ENCODE results near the gene SORD.
"Not testable (repeated sequence)": the region's sequence is repeated elsewhere in the genome, so short reads cannot be mapped to it uniquely, and the experiment has no call there.

SORD gene

DNA sequence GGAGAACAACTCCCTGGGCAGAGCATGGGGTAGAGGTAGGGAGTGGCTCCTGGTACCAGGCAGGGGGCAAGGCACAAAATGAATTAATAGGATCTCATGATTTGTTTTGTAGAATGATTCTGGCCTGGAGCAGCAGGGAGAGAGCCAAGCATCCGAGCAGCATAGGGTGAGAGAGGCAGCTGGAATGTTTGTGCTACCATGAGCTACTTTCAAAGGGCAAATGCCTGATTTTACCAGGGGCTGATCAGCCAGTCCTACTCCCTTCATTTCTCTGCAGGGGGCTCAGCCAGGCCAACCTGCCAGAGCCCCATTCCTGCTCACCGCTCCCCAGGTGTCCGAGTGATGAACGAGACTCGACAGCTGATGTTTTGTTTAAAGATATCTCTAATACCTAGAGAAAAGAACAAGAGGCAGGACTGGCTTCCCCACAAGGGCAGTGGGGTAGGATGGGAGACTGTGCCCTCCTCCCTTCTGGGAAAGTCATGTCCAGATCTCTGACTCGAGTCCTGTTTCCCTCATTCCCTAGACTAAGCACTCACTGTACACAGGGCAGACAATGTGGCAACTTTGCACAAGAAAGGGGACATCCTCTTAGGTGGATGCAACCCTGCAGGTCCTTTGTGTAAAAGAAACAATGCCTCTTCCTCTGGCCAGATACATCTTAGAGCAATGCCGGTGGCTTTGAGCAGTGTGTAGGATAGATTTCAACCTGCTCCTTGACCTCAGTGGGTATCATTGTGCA, 78.1 kb downstream of the SORD start:
- Histone ChIP-seq H3K27me3 (ENCODE audit: insufficient read depth, low read length) (peaks cover 46% of the 10 kb centered on the region), H3K4me1 (ENCODE audit: control insufficient read depth, insufficient read depth, low read length, unreplicated experiment) (no peaks in the 10 kb centered on the region), H3K4me3 (ENCODE audit: low read depth, low read length) (no peak overlapping the region), H3K36me3 (ENCODE audit: insufficient read depth, low read length) (no peaks in the 10 kb centered on the region), H2AFZ (ENCODE audit: low read length, unreplicated experiment) (no peak overlapping the region), H3K79me2 (ENCODE audit: control insufficient read depth, insufficient read depth, low read length, unreplicated experiment) (no peaks in the 10 kb centered on the region), H3K27ac (ENCODE audit: low read depth, low read length) (no peak overlapping the region)

DNA sequence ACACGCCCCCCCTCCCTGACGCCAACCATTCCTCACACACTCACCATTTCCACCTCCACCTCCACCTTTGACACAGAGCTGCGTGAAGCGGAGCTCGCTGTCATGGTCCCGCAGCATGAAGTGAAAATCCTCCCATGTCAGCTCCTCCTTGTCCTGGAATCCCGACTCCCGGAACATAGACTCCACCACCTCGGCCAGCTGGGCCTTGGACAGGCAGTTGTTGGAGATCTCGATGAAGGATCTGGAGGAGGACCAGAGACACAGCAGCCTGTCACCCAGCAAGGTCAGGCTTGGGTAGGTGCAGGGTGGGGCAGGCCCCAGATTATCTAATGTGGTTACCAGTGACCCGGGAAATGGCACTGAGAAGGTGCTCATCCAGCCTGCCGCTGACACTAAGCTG, 78.8 kb downstream of the SORD start:
- Histone ChIP-seq H3K36me3 (ENCODE audit: insufficient read depth, low read length) (no peaks in the 10 kb centered on the region), H3K4me3 (ENCODE audit: low read depth, low read length) (no peak overlapping the region), H3K79me2 (ENCODE audit: control insufficient read depth, insufficient read depth, low read length, unreplicated experiment) (no peaks in the 10 kb centered on the region), H3K4me1 (ENCODE audit: control insufficient read depth, insufficient read depth, low read length, unreplicated experiment) (no peaks in the 10 kb centered on the region), H3K27ac (ENCODE audit: low read depth, low read length) (no peak overlapping the region), H3K27me3 (ENCODE audit: insufficient read depth, low read length) (peaks cover 51% of the 10 kb centered on the region), H2AFZ (ENCODE audit: low read length, unreplicated experiment) (no peak overlapping the region)

DNA sequence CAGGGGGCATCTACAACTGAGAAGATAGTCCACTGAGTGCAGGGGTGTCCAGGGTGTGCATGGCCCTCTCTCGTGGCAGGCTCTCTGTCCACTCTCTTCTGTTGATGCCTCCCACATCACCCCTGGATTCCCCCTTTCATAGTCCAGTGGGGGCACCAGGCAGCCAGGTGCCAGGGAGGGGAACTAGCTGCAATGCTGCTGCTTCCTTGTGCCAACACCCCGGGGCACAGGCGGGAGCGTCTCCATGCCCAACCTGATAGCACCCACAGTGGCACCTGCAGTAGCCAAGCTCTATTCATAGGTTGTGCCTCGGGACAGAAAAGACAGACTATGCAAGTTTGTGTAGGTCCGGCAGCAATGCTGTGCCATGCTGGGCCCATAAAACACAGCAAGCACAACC, 79.2 kb downstream of the SORD start:
- Histone ChIP-seq H3K79me2 (ENCODE audit: control insufficient read depth, insufficient read depth, low read length, unreplicated experiment) (no peaks in the 10 kb centered on the region), H3K27ac (ENCODE audit: low read depth, low read length) (no peak overlapping the region), H2AFZ (ENCODE audit: low read length, unreplicated experiment) (no peak overlapping the region), H3K4me1 (ENCODE audit: control insufficient read depth, insufficient read depth, low read length, unreplicated experiment) (no peaks in the 10 kb centered on the region), H3K36me3 (ENCODE audit: insufficient read depth, low read length) (no peaks in the 10 kb centered on the region), H3K4me3 (ENCODE audit: low read depth, low read length) (no peak overlapping the region), H3K27me3 (ENCODE audit: insufficient read depth, low read length) (peaks cover 54% of the 10 kb centered on the region)

DNA sequence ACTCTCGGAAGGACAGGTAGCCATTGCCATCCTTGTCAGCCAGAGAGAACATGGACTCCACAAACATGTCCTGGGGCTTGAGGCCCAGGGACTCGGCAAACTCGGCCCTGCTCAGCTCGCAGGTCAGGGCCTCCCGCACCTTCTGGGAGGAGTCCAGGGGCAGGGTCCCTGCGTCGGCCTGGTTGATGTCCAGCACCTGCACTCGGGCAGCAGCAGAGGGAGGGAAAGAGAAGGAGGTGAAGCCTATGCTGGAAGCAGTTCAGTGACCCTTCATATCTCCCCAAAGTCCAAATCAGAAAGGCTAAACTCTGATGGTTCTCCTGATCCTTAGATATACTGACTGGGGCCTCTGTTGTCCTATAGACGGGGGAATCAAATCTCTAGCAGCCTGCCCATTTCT, 81.2 kb downstream of the SORD start:
- not testable (repeated sequence) for H3K4me1 ChIP-seq (ENCODE audit: control insufficient read depth, insufficient read depth, low read length, unreplicated experiment); H3K36me3 ChIP-seq (ENCODE audit: insufficient read depth, low read length); H3K27ac ChIP-seq (ENCODE audit: low read depth, low read length); H3K4me3 ChIP-seq (ENCODE audit: low read depth, low read length); H3K79me2 ChIP-seq (ENCODE audit: control insufficient read depth, insufficient read depth, low read length, unreplicated experiment); H2AFZ ChIP-seq (ENCODE audit: low read length, unreplicated experiment)
- peaks cover 59% of the 10 kb centered on the region for H3K27me3 ChIP-seq (ENCODE audit: insufficient read depth, low read length)

DNA sequence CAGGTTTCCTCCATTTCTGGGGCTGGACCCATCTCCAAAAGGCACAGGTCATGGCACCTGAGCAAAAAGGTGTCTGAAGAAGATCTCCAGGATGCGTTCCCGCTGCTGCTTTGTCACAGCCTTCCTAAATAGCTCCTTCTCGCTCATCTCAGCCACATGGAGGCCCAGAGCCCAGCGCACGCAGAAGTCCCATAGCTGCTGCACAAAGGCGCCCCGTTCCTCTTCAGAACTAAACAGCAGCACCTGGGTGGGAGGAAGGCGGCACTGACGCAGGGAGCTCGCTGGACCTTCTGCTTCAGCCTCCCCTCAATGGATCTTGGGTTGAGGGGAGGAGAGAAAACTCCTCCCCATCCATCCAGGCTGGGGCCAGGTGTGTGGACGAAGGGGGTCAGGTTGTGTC, 82.6 kb downstream of the SORD start:
- H3K27me3 ChIP-seq (ENCODE audit: insufficient read depth, low read length), result peaks cover 69% of the 10 kb centered on the region

DNA sequence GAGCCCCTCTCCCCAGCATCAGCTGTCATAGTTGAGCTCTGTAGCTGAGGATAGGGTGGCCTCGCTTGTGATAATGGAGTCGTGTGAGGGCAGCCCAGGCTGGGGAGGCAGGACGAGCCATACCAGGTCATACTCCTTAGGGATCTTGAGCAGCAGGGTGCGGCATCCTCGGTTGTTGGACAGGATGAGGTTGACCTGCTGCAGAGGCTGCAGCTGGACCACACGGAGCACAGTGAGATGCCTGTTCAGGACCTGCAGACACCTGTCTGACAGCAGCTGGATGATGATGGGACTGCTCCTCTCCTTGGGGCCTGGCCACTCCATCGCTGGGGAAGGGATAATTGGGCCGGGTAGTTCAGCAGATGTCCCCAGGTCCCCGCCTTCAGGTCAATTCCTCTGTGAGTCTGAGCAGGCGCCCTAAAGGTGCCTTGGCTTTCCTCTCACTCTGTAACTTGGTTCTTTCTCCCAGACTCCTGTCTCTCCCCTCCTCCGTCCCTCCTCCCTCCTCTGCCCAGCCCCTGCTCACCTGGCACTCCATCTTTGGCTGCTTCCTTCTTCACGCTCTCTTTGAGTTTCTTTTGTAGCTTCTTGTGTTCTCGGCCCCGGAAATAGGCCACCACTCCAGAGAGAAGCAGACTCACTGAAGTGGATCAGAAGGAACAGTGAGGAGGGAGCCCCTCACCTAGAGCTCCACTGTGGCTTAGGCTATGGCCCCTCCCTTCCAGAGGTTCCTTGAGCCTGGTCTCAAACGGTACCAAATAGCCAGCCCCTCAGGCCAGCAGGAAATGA, 83.2 kb downstream of the SORD start:
- Histone ChIP-seq H3K4me3 (ENCODE audit: low read depth, low read length) (no peak overlapping the region), H3K27me3 (ENCODE audit: insufficient read depth, low read length) (peaks cover 69% of the 10 kb centered on the region), H3K36me3 (ENCODE audit: insufficient read depth, low read length) (no peaks in the 10 kb centered on the region), H2AFZ (ENCODE audit: low read length, unreplicated experiment) (no peak overlapping the region), H3K4me1 (ENCODE audit: control insufficient read depth, insufficient read depth, low read length, unreplicated experiment) (no peaks in the 10 kb centered on the region), H3K79me2 (ENCODE audit: control insufficient read depth, insufficient read depth, low read length, unreplicated experiment) (no peaks in the 10 kb centered on the region), H3K27ac (ENCODE audit: low read depth, low read length) (no peak overlapping the region)

More for the DNA sequence above, 82.6 kb downstream of the SORD start:
- Histone ChIP-seq H2AFZ (ENCODE audit: low read length, unreplicated experiment) (no peak overlapping the region), H3K4me3 (ENCODE audit: low read depth, low read length) (no peak overlapping the region), H3K79me2 (ENCODE audit: control insufficient read depth, insufficient read depth, low read length, unreplicated experiment) (no peaks in the 10 kb centered on the region), H3K4me1 (ENCODE audit: control insufficient read depth, insufficient read depth, low read length, unreplicated experiment) (no peaks in the 10 kb centered on the region), H3K36me3 (ENCODE audit: insufficient read depth, low read length) (no peaks in the 10 kb centered on the region), H3K27ac (ENCODE audit: low read depth, low read length) (no peak overlapping the region)

DNA sequence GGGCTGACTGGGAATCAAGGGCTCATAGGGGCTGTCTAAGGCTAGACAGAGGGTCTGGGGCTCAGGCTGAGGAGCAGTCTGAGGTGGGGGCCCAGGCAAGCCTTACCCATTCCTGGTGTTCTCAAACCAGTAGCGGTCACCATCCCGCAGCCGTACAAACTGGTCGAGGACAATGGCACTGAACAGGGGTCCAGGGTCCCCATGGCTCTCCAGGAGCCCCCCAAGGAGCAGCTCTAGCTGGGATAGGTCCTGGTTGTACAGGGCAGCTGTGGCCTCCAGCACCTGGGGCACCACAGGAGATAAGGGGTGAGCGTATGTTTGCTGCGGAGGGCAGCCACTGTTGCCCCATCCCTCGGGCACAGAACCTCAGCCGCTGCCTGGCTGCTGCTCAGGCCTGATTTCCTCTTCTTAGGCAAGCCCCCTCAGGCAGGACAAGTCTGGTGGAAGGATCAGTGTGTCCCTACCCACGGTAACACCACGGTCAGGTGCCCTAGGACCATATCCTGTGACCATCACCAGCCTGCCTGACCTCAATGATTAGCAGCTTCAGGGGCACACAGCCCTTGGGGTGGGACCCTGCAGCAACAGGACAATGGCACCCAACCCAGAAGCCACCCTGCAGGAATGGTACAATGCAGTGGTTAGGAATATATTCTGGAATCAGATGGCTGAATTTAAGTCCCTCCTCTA, 85.1 kb downstream of the SORD start:
- Histone ChIP-seq H3K27me3 (ENCODE audit: insufficient read depth, low read length) (peaks cover 79% of the 10 kb centered on the region), H3K4me1 (ENCODE audit: control insufficient read depth, insufficient read depth, low read length, unreplicated experiment) (no peaks in the 10 kb centered on the region), H2AFZ (ENCODE audit: low read length, unreplicated experiment) (no peak overlapping the region), H3K4me3 (ENCODE audit: low read depth, low read length) (no peak overlapping the region), H3K79me2 (ENCODE audit: control insufficient read depth, insufficient read depth, low read length, unreplicated experiment) (no peaks in the 10 kb centered on the region), H3K36me3 (ENCODE audit: insufficient read depth, low read length) (no peaks in the 10 kb centered on the region), H3K27ac (ENCODE audit: low read depth, low read length) (no peak overlapping the region)

DNA sequence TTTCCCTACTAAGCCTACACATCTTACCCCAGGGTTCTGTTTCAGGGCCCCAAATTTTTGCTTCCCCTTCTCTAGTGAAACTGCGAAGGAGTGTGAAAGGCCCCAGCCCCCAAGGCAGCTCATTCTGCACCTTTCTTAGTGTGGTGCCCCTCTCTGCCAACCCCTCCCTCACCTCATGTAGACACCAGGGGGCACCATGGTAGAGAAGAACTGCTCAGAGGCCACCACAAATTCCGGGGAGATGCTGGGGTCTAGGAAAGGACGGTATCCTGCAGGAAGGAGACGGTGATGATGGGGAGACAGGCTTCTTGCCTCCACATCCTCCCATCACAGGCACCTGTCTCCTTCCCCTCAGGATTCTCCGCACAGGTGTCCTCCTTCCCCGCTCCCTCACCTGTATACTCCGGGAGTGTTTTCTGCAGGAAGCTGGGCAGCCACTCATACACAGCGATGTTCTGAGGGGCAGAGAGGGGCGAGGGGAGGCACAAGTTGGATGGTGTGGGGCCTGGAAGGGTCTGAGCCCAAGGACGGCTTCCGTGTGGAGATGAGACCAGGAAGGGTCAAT, 87.3 kb downstream of the SORD start:
- Histone ChIP-seq H3K4me1 (ENCODE audit: control insufficient read depth, insufficient read depth, low read length, unreplicated experiment) (no peaks in the 10 kb centered on the region), H2AFZ (ENCODE audit: low read length, unreplicated experiment) (no peak overlapping the region), H3K27me3 (ENCODE audit: insufficient read depth, low read length) (peaks cover 84% of the 10 kb centered on the region), H3K79me2 (ENCODE audit: control insufficient read depth, insufficient read depth, low read length, unreplicated experiment) (no peaks in the 10 kb centered on the region), H3K27ac (ENCODE audit: low read depth, low read length) (no peak overlapping the region), H3K36me3 (ENCODE audit: insufficient read depth, low read length) (no peaks in the 10 kb centered on the region), H3K4me3 (ENCODE audit: low read depth, low read length) (no peak overlapping the region)

DNA sequence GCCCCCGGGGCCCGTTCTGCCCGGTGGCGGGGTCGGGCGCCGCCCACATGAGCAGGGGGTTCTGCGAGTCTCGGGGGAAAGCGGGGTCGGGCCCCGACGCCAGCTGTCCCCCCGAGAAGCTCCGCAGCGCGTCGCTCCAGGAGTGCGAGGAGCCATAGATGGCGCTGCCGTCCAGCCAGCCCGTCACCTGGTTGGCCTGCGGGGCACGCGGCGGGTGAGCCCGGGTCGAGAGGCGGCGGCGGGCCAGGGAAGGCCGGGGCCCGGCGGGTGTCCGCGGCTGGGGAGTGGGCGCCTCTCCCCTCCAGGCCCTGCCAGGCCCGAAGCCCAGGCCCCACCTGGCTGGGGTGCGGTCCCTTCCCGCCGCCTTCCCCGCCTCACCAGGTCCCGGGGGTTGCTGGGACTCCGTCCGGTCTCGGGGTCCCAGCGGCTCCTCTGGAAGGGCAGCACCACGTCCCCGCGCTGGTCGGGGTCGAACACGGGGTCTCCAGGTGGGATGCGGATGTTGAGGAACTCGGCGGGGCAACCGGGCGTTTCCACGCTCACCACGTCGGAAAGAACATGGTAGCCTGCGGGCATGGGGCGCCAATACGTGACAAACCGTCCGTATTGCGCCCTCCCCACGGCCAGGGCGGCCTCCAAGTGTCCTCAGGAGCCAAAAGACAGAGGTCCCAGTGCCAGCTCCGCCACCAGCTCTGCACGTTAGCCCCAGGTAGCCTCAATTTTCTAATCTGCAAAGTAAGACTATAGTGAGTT, 88.6 kb downstream of the SORD start:
- H3K27ac ChIP-seq (ENCODE audit: low read depth, low read length), result no peak overlapping the region
- H3K27me3 ChIP-seq (ENCODE audit: insufficient read depth, low read length), result peaks cover 88% of the 10 kb centered on the region
- H3K36me3 ChIP-seq (ENCODE audit: insufficient read depth, low read length), result no peaks in the 10 kb centered on the region
- no peak overlapping the region for H2AFZ ChIP-seq (ENCODE audit: low read length, unreplicated experiment)
- H3K4me1 ChIP-seq (ENCODE audit: control insufficient read depth, insufficient read depth, low read length, unreplicated experiment), result no peaks in the 10 kb centered on the region
- H3K4me3 ChIP-seq (ENCODE audit: low read depth, low read length), result no peak overlapping the region
- H3K79me2 ChIP-seq (ENCODE audit: control insufficient read depth, insufficient read depth, low read length, unreplicated experiment), result no peaks in the 10 kb centered on the region

DNA sequence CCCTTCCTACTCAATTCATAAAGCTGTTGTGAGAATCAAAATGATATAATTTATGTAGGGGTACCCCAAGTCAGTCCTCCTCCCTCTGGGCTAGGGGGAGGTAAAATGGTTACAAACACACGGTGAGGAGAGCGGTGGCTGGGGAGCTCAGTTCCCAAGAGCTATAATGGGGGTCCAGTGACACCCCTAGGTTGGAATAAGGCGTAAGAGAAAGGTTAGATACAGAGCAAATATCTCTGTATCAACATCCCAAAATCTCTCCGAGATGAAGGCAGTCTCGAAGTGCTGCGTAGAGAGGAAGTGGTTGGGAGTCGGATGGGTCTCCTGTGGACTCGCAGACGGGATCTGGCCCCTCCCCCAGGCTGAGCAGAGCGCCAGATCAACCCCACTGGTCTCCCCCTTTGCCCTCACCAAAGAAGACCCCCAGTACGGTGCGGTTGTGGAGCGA, 89.2 kb downstream of the SORD start:
- H3K27me3 ChIP-seq (ENCODE audit: insufficient read depth, low read length), result peaks cover 90% of the 10 kb centered on the region
- H2AFZ ChIP-seq (ENCODE audit: low read length, unreplicated experiment), result no peak overlapping the region
- H3K27ac ChIP-seq (ENCODE audit: low read depth, low read length), result no peak overlapping the region
- peak overlapping the region; percentile 48; the same call in 1 of the 2 replicates for H3K4me3 ChIP-seq (ENCODE audit: low read depth, low read length)
- H3K36me3 ChIP-seq (ENCODE audit: insufficient read depth, low read length), result no peaks in the 10 kb centered on the region
- no peaks in the 10 kb centered on the region for H3K79me2 ChIP-seq (ENCODE audit: control insufficient read depth, insufficient read depth, low read length, unreplicated experiment)
- no peaks in the 10 kb centered on the region for H3K4me1 ChIP-seq (ENCODE audit: control insufficient read depth, insufficient read depth, low read length, unreplicated experiment)

Data from ACC112 (cell line).